NCI-H345 treated with DMSO at 0.1 percent for 48 hours (cell line): ENCODE data around the gene IGLL1.

ENCODE experiments used
- DNase-seq: peaks from one replicate; lab custom pipeline; 2025; ENCODE audit not compliant: unreplicated experiment; lab: John Stamatoyannopoulos, UW

Gene IGLL1

DNA sequence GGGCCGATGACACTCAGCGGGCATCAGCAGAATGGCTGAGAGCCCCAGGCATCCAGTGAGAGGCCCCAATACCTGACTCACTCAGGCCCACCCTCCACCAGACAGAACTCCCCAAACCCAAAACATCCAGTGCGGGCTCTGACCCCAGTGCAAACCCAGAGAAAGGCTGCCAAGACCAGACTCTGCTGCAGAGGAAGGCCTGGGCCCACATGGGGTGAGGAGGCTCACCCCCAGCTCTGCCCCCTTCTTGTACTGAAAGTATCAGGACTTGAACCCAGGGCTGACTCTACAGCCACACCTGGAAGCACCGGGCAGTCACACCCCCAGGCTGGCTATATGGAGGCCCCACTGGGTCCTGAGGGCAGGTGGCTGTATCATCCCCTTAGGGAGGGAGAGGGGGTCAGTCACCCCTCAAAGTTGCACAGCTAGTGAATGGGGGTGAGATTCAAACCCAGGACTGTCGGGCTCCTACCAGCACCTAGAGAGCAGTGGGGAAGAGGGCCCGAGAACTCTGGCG, 49.3 kb downstream of the IGLL1 start:
- no peak for DNase-seq

DNA sequence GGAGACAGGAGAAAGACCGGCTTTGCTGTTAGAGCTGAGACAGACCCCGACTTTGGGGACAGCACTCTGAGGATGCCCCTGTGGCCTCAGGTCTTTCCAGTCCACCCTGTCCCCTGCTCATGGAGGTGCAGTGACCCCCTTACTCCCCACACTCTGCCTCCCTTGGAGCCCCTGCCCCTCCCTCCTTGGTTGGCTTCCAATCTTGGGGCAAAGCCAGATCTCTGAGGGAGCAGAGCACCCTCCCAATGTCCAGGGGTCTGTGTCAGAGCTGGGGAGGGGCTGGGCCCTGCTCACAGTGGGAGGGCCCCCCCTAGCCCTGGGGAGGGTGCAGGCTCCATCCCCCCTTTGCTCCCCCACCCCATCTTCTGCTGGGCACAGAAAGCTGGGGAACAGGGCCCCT, 50.0 kb downstream of the IGLL1 start:
- no peak for DNase-seq

DNA sequence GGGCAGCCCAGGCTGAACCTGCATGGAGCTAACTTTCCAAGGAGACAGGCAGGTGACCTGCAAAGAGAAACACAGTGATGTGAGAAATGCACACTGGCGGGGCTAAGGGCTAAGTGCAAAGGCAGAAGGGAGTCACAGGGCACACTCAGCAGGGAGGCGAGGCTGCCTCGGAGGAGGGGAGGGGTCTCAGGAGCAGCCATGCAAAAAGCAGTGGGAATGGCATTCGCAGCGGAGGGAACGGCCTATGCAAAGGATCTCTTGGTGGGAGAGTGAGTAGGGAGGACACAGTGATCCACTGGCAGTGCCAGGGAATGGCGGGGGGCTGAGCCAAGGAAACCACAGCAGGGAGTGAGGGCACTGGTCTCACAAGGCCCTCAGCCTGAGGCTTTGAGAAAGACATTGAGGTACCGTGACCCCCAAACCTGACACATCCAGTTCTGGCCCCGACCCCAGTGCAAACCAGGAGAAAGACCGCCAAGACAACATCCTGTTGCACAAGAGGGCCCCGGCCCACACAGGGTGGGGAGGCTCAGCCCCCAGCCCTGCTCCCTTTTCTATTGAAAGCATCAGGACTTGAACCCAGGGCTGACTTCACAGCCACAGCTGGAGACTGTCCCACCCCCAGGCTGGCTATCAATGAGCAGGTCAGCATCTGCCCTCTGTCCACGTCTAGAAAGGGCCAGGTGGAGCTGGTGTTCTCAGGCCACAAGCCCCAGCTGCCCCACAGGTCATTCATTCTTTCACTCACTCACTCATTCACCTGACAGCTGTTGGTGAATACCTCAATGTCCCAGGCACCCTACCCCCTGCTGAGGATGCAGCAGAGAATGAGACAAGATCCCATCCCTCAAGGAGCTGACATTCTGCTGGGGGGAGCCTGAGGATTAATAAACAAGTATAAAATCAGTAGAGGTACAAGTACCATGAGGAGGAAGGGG, 50.7 kb downstream of the IGLL1 start:
- DNase-seq: no peak

DNA sequence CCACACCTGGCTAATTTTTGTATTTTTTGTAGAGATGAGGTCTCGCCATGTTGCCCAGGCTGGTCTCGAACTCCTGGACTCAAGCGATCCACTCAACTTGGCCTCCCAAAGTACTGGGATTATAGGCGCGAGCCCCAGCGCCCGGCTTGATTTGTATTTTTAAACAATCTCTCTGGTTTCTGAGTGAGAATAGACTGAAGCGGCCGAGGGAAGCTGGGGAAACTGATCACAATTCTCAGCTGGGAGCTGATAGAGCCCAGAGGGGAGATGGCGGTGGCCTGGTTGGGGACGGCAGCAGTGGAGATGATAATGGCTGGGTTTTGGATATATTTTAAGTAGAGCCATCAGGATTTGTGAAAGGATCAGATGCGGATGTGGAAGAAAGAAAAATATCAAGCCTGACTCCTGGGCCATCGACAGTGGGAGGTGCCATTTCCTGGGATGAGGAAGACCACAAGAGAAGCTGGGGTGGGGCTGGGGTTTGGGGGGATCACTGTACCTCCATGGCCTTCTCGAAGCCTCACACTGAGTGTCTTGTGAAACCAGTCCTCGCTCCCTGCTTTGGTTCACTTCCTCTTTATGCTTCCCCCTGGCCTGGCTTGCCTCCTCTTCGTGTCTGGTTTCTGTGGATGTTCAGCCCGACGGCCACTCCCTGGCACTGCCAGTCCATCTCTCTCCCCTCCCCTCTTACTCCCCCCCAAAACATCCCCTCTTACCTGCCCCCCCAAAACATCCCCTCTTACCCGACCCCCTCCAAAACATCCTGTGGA, 51.9 kb downstream of the IGLL1 start:
- DNase-seq: no peak

DNA sequence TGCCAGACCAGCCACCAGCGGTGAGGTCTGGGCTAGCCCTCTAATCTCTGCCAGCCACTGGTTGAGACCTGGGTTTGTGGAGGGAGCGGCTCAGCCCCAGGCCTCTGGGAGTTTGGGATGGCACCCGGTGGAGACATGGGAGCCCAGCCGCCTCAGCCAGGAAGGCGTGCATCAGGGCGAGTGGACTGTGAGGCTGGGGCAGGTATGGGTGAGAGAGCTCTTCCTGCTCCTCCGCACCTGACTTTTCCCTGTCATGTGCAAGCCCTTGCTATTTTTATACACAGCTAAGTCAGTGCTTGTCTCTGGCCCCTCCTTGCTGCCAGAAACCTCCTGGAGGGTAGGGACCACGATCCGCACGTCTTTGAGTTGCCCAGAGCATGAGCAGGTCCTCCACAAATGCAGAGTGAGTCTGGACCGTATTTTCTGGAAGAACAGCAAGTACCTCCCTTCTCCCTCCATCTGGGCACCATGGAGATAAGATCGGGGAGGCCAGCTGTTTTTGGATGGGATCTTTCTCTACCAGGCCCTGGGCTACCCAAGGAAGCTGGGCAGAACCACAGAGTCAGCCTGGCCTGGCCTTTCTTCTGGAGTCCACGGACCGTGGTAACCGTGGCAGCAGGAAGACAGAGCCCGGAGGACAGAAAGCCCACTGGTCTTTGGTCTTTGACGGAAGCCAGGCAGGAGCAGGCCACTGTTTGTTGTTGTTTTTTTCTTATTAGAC, 53.3 kb downstream of the IGLL1 start:
- no peak for DNase-seq

DNA sequence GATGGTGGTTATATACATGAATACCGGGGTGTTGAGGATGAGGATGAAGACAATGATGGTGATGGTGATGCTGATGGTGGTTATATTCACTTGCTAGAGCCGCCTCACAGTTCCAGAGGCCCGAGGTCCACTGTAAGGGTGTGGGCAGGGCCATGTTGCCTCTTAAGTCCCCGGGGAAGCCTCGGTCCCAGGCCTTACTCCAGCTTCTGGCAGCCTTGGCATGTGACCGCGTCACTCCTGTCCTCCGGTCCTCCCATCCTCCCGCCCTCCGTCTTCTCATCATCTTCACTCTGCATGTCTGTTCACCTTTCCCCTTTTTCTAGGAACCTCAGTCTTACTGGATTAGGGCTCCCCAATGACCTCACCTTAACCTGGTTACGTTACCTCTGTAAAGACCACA, 54.6 kb downstream of the IGLL1 start:
- DNase-seq: no peak

DNA sequence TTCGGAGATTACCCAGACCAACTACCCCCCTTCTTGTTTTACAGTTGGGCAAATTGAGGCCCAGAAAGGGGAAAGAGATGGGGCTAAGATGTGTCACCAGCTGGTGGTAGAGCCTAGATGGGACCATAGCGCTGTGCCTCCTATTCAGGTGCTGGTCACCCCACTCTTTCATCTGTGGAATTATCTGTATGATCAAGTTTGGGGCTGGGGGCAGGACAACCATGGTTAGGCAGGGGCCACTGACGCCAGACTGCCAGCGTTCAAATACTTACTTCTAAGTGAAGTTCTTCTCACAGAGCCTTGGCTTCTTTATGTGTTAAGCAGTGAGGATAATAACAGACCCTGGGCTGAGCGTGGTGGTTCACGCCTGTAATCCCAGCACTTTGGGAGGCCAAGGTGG, 55.9 kb downstream of the IGLL1 start:
- no peak for DNase-seq

DNA sequence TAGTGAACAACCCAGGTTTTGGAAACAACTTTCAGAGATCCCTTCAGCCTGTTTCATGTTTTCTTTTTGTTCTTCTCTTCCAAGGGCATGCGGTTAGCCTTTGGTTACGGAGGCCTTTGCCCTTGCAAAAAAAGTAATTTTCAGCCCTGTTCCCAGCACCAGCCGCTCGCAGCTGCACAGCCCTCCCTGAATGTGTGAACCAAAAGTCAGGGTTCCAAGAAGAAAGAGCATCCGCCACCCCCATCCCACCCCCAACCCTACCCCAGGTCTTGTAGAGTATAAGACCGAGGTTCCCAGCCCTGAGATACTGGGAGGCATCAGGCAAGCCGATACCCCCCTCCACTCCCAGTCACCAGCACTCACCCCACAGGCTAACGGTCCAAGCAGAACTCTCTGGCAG, 56.4 kb downstream of the IGLL1 start:
- no peak for DNase-seq
